Neural progenitor cell (in vitro differentiated cells): Measurements from ENCODE around the gene TAS2R30. TPM values are rescaled to one million over a fixed set of nuclear protein-coding genes. Genes with fewer than 3 reads are reported as not detected.

Experiments
- DNase-seq: peaks from one replicate; pipeline ENCODE4 v3.0.0-alpha.2; 2016; ENCODE audit warnings: low spot score
- H2AFZ ChIP-seq: fragments of 200-600 bp; sonication (generic); replicated peaks from 2 replicates; pipeline ENCODE4 v1.6.1; 2016; ENCODE audit warnings: antibody characterized with exemption
- H3F3A ChIP-seq: fragments of 200-600 bp; sonication (generic); 2 replicates; pipeline ENCODE4 v1.6.1; 2016; ENCODE audit warnings: antibody characterized with exemption, low read depth
- H3K27ac ChIP-seq: fragments of 200-600 bp; sonication (generic); 2 replicates; pipeline ENCODE4 v1.5.1; 2016; ENCODE audit warnings: mild to moderate bottlenecking
- H3K27me3 ChIP-seq: fragments of 200-600 bp; sonication (generic); 2 replicates; pipeline ENCODE4 v1.6.1; 2016; ENCODE audit warnings: mild to moderate bottlenecking, moderate library complexity
- H3K36me3 ChIP-seq: fragments of 200-600 bp; sonication (generic); 2 replicates; pipeline ENCODE4 v1.5.1; 2016
- H3K4me1 ChIP-seq: fragments of 200-600 bp; sonication (generic); 2 replicates; pipeline ENCODE4 v1.6.1; 2016; ENCODE audit warnings: mixed run types
- H3K4me2 ChIP-seq: fragments of 200-600 bp; sonication (generic); 2 replicates; pipeline ENCODE4 v1.6.1; 2016
- H3K4me3 ChIP-seq: fragments of 200-600 bp; sonication (generic); 2 replicates; pipeline ENCODE4 v1.5.1; 2016
- H3K79me2 ChIP-seq: fragments of 200-600 bp; sonication (generic); 2 replicates; pipeline ENCODE4 v1.6.1; 2016; ENCODE audit warnings: low read depth
- H3K9ac ChIP-seq: fragments of 200-600 bp; sonication (generic); 2 replicates; pipeline ENCODE4 v1.6.1; 2016
- H3K9me3 ChIP-seq: fragments of 200-600 bp; sonication (generic); 2 replicates; pipeline ENCODE4 v1.5.1; 2016; ENCODE audit warnings: low read depth
- H4K20me1 ChIP-seq: fragments of 200-600 bp; sonication (generic); 2 replicates; pipeline ENCODE4 v1.6.1; 2016; ENCODE audit warnings: low read depth
- H3K27ac Mint-ChIP-seq: 3 replicates; pipeline ENCODE4 v1.8.0; 2021; ENCODE audit warnings: mixed read lengths
- H3K27me3 Mint-ChIP-seq: 2 replicates; pipeline ENCODE4 v1.8.0; 2022; ENCODE audit warnings: low read depth, mild to moderate bottlenecking, inconsistent platforms, moderate library complexity, mixed read lengths; ENCODE audit not compliant: insufficient read depth
- H3K36me3 Mint-ChIP-seq: 3 replicates; pipeline ENCODE4 v1.8.0; 2021; ENCODE audit warnings: mixed read lengths
- H3K4me1 Mint-ChIP-seq: 3 replicates; pipeline ENCODE4 v1.8.0; 2021; ENCODE audit warnings: mixed read lengths
- H3K4me3 Mint-ChIP-seq: 3 replicates; pipeline ENCODE4 v1.8.0; 2021; ENCODE audit warnings: mild to moderate bottlenecking, moderate library complexity, mixed read lengths
- H3K9me3 Mint-ChIP-seq: 3 replicates; pipeline ENCODE4 v1.8.0; 2020; ENCODE audit warnings: mixed read lengths
- CTCF ChIP-seq: fragments of 200-600 bp; sonication (generic); IDR thresholded peaks from 2 replicates; pipeline ENCODE4 v1.5.1; 2017; ENCODE audit warnings: antibody characterized with exemption, mild to moderate bottlenecking
- EZH2 ChIP-seq: fragments of 200-600 bp; sonication (generic); IDR thresholded peaks from 2 replicates; pipeline ENCODE4 v1.6.1; 2017; ENCODE audit warnings: antibody characterized with exemption, mild to moderate bottlenecking, moderate library complexity
- EZH2phosphoT487 ChIP-seq: fragments of 200-600 bp; sonication (generic); IDR thresholded peaks from 2 replicates; pipeline ENCODE4 v1.6.1; 2017; ENCODE audit warnings: antibody characterized with exemption
- total RNA-seq: library from RNA; depleted of rRNA; stranded (reverse); fragments of >200 nt; gene quantifications from 2 replicates; pipeline ENCODE4 v1.2.3, GENCODE V29; 2015; ENCODE audit warnings: low replicate concordance

TAS2R30 gene
- total RNA-seq: 7.9 and 13.1 TPM in 2 replicates

GRCh38 chr12:11134305-11134704 lies at the start of gene TAS2R30:
TSS of gene TAS2R30 (minus strand) at chr12:11134644. CDS start at chr12:11134244, 400 bp downstream.
- Mint-ChIP-seq H3K36me3 (peaks cover 57% of the 10 kb centered on the region), H3K4me3 (no peak within 1 kb of the TSS), H3K27ac (no peak within 1 kb of the TSS), H3K4me1 (no peaks in the 10 kb centered on the region), H3K27me3 (no peaks in the 10 kb centered on the region), H3K9me3 (peaks cover 17% of the 10 kb centered on the region)
- Histone ChIP-seq H2AFZ (no peak within 1 kb of the TSS), H3K9me3 (no peaks in the 10 kb centered on the region), H3K36me3 (no peaks in the 10 kb centered on the region), H4K20me1 (peaks cover 8% of the 10 kb centered on the region), H3K27ac (no peak within 1 kb of the TSS), H3K4me3 (no peak within 1 kb of the TSS), H3K27me3 (no peaks in the 10 kb centered on the region), H3K79me2 (peaks cover 97% of the 10 kb centered on the region), H3F3A (no peaks in the 10 kb centered on the region), H3K4me1 (no peaks in the 10 kb centered on the region), H3K4me2 (no peak within 1 kb of the TSS), H3K9ac (no peak within 1 kb of the TSS)
- no peak for DNase-seq
- no peak for TF ChIP-seq EZH2
- TF ChIP-seq EZH2phosphoT487: no peak
- no peak for TF ChIP-seq CTCF

- H3K4me2 ChIP-seq: no peak overlapping the region
- no peaks in the 10 kb centered on the region for H3F3A ChIP-seq
- peaks cover 6% of the 10 kb centered on the region for H3K4me1 ChIP-seq
- H3K9me3 Mint-ChIP-seq: no peaks in the 10 kb centered on the region
- no peak overlapping the region for H3K27ac ChIP-seq
- H3K4me1 Mint-ChIP-seq: no peaks in the 10 kb centered on the region
- H3K36me3 ChIP-seq: no peaks in the 10 kb centered on the region
- no peaks in the 10 kb centered on the region for H3K27me3 ChIP-seq
- H4K20me1 ChIP-seq: no peaks in the 10 kb centered on the region
- H3K9me3 ChIP-seq: no peaks in the 10 kb centered on the region
- DNase-seq: no peak
- no peak for TF ChIP-seq EZH2phosphoT487
- TF ChIP-seq EZH2: no peak
- no peak for TF ChIP-seq CTCF
- no peak overlapping the region for H2AFZ ChIP-seq
- H3K36me3 Mint-ChIP-seq: no peaks in the 10 kb centered on the region
- no peaks in the 10 kb centered on the region for H3K27me3 Mint-ChIP-seq
- no peaks in the 10 kb centered on the region for H3K79me2 ChIP-seq
- H3K4me3 Mint-ChIP-seq: no peak overlapping the region
- H3K27ac Mint-ChIP-seq: no peak overlapping the region
- no peak overlapping the region for H3K9ac ChIP-seq
- no peak overlapping the region for H3K4me3 ChIP-seq
Observed at GRCh38 chr12:11183011-11183410, 48.6 kb upstream of the TAS2R30 start.

GRCh38 chr12:11182529-11182928 lies 48.1 kb upstream of the TAS2R30 start:
- H4K20me1 ChIP-seq: no peaks in the 10 kb centered on the region
- TF ChIP-seq EZH2phosphoT487: no peak
- TF ChIP-seq EZH2: no peak
- TF ChIP-seq CTCF: no peak
- no peak overlapping the region for H3K27ac Mint-ChIP-seq
- no peaks in the 10 kb centered on the region for H3K4me1 Mint-ChIP-seq
- H3K27me3 Mint-ChIP-seq: no peaks in the 10 kb centered on the region
- H3K36me3 Mint-ChIP-seq: peaks cover 2% of the 10 kb centered on the region
- H3K36me3 ChIP-seq: no peaks in the 10 kb centered on the region
- no peaks in the 10 kb centered on the region for H3K9me3 Mint-ChIP-seq
- H3K9me3 ChIP-seq: no peaks in the 10 kb centered on the region
- no peak overlapping the region for H3K4me2 ChIP-seq
- peaks cover 6% of the 10 kb centered on the region for H3K4me1 ChIP-seq
- H3K4me3 Mint-ChIP-seq: no peak overlapping the region
- H3K27me3 ChIP-seq: no peaks in the 10 kb centered on the region
- no peak overlapping the region for H2AFZ ChIP-seq
- no peak overlapping the region for H3K27ac ChIP-seq
- H3F3A ChIP-seq: no peaks in the 10 kb centered on the region
- DNase-seq: no peak
- no peaks in the 10 kb centered on the region for H3K79me2 ChIP-seq
- no peak overlapping the region for H3K9ac ChIP-seq
- no peak overlapping the region for H3K4me3 ChIP-seq
